ENCODE measurements around the gene GSN.

DNA sequence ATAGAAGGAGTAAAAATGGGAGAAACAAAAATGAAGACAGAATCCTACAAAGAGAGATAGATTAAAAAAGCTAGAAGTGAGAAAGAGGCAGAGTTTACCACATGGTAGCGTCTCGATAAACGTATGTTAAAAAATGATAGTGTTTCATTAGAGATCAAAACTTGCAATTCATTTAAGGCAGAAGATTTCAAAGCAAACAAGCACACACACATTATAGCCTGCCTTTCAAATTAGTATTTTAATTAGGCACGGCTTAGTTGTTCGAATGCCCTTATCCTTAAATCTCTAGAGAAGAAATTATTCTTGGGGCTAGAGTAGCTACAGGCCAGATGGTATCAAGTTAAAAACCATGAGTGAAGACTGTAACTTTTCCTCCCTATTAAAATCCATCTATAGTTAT, 96.1 kb downstream of the GSN start:
- TF ChIP-seq, protein P1, sequence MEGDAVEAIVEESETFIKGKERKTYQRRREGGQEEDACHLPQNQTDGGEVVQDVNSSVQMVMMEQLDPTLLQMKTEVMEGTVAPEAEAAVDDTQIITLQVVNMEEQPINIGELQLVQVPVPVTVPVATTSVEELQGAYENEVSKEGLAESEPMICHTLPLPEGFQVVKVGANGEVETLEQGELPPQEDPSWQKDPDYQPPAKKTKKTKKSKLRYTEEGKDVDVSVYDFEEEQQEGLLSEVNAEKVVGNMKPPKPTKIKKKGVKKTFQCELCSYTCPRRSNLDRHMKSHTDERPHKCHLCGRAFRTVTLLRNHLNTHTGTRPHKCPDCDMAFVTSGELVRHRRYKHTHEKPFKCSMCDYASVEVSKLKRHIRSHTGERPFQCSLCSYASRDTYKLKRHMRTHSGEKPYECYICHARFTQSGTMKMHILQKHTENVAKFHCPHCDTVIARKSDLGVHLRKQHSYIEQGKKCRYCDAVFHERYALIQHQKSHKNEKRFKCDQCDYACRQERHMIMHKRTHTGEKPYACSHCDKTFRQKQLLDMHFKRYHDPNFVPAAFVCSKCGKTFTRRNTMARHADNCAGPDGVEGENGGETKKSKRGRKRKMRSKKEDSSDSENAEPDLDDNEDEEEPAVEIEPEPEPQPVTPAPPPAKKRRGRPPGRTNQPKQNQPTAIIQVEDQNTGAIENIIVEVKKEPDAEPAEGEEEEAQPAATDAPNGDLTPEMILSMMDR (IDR thresholded peaks at IDR 0.05): no peak
- TF ChIP-seq POLR2A (IDR thresholded peaks at IDR 0.05): no peak

Measured in heart left ventricle (tissue), 13 donors.